EH (cell line): ENCODE results near the gene ZNF439.
A peak's percentile ranks its signal among the peaks of the same experiment; 100 is the strongest.
"Not testable (repeated sequence)": the region's sequence is repeated elsewhere in the genome, so short reads cannot be mapped to it uniquely, and the experiment has no call there.

Experiments used
- DNase-seq: peaks from one replicate; pipeline ENCODE4 v3.0.0-alpha.2; 2015; ENCODE audit warnings: low read depth

The ZNF439 gene

GRCh38 chr19:11868188-11868587 lies 19.7 kb downstream of the ZNF439 start:
- no peak for DNase-seq

- no peak for DNase-seq
These were observed 24.1 kb downstream of the ZNF439 start for GRCh38 chr19:11872624-11873023.

- DNase-seq: no peak
These were observed 25.2 kb downstream of the ZNF439 start for GRCh38 chr19:11873762-11874161.

GRCh38 chr19:11879687-11880266 lies 31.3 kb downstream of the ZNF439 start:
- peak; percentile 10 for DNase-seq

GRCh38 chr19:11880598-11880997 lies 32.1 kb downstream of the ZNF439 start:
- no peak for DNase-seq

- DNase-seq: peak; percentile 62
These were observed 32.8 kb downstream of the ZNF439 start for GRCh38 chr19:11881151-11881800.

- no peak for DNase-seq
These were observed 34.1 kb downstream of the ZNF439 start for GRCh38 chr19:11882606-11883005.

GRCh38 chr19:11887234-11887610 lies 38.7 kb downstream of the ZNF439 start:
- DNase-seq: no peak

- DNase-seq: peak; percentile 87
These were observed 39.3 kb downstream of the ZNF439 start, which contains the start of gene ZNF69 for GRCh38 chr19:11887611-11888531. Gene ZNF69, plus strand, starts transcription at chr19:11887782. Its CDS starts 142 bp downstream, at chr19:11887924.

GRCh38 chr19:11889901-11890300 lies 41.4 kb downstream of the ZNF439 start:
- not testable (repeated sequence) for DNase-seq

- DNase-seq: no peak
These were observed 42.1 kb downstream of the ZNF439 start for GRCh38 chr19:11890634-11891033.

- DNase-seq: no peak
These were observed 46.3 kb downstream of the ZNF439 start for GRCh38 chr19:11894851-11895250.

GRCh38 chr19:11902228-11902627 lies 53.7 kb downstream of the ZNF439 start:
- DNase-seq: no peak

GRCh38 chr19:11905928-11906327 lies 57.4 kb downstream of the ZNF439 start:
- DNase-seq: no peak

- DNase-seq: not testable (repeated sequence)
These were observed 63.4 kb downstream of the ZNF439 start for GRCh38 chr19:11911937-11912336.

GRCh38 chr19:11914417-11915051 lies 66.0 kb downstream of the ZNF439 start:
- not testable (repeated sequence) for DNase-seq
